Measurements from ENCODE around the gene CACNG4. TPM values are rescaled to one million over a fixed set of nuclear protein-coding genes. Genes with fewer than 3 reads are reported as not detected.

The CACNG4 gene
- total and polyA plus RNA-seq, 2 of the 4 experiments (the other 2 are of a cell fraction): under 0.01 to 0.53 TPM

DNA sequence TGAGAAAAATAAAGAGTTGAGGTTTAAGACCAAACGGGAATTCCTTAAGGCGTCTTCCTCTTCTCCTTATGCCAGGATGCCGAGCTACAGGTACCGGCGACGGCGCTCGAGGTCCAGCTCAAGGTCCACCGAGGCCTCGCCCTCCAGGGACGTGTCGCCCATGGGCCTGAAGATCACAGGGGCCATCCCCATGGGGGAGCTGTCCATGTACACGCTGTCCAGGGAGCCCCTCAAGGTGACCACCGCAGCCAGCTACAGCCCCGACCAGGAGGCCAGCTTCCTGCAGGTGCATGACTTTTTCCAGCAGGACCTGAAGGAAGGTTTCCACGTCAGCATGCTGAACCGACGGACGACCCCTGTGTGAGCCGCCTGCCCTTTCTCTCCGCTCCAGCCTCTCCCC, 66.1 kb downstream of the CACNG4 start:
- H3K14ac ChIP-seq (replicated peaks; ENCODE audit: low read depth, low read length): no peak overlapping the region
- TF ChIP-seq, protein P1, sequence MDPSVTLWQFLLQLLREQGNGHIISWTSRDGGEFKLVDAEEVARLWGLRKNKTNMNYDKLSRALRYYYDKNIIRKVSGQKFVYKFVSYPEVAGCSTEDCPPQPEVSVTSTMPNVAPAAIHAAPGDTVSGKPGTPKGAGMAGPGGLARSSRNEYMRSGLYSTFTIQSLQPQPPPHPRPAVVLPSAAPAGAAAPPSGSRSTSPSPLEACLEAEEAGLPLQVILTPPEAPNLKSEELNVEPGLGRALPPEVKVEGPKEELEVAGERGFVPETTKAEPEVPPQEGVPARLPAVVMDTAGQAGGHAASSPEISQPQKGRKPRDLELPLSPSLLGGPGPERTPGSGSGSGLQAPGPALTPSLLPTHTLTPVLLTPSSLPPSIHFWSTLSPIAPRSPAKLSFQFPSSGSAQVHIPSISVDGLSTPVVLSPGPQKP (IDR thresholded peaks at IDR 0.05; ENCODE audit: borderline replicate concordance, low read depth, low read length): no peak
- TF ChIP-seq BHLHE40 (IDR thresholded peaks at IDR 0.05; ENCODE audit: low read depth, low read length): no peak
- no peak for TF ChIP-seq FOS (IDR thresholded peaks at IDR 0.05; ENCODE audit: low read depth, low read length)
- TF ChIP-seq, protein P2, sequence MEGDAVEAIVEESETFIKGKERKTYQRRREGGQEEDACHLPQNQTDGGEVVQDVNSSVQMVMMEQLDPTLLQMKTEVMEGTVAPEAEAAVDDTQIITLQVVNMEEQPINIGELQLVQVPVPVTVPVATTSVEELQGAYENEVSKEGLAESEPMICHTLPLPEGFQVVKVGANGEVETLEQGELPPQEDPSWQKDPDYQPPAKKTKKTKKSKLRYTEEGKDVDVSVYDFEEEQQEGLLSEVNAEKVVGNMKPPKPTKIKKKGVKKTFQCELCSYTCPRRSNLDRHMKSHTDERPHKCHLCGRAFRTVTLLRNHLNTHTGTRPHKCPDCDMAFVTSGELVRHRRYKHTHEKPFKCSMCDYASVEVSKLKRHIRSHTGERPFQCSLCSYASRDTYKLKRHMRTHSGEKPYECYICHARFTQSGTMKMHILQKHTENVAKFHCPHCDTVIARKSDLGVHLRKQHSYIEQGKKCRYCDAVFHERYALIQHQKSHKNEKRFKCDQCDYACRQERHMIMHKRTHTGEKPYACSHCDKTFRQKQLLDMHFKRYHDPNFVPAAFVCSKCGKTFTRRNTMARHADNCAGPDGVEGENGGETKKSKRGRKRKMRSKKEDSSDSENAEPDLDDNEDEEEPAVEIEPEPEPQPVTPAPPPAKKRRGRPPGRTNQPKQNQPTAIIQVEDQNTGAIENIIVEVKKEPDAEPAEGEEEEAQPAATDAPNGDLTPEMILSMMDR (conservative IDR thresholded peaks at IDR 0.05; ENCODE audit: low read depth, low read length): no peak
- TF ChIP-seq CHD1 (IDR thresholded peaks at IDR 0.05; ENCODE audit: low read depth, low read length): no peak
- no peak for TF ChIP-seq MXI1 (IDR thresholded peaks at IDR 0.05; ENCODE audit: borderline replicate concordance, low read depth, low read length)
- TF ChIP-seq, protein P3, sequence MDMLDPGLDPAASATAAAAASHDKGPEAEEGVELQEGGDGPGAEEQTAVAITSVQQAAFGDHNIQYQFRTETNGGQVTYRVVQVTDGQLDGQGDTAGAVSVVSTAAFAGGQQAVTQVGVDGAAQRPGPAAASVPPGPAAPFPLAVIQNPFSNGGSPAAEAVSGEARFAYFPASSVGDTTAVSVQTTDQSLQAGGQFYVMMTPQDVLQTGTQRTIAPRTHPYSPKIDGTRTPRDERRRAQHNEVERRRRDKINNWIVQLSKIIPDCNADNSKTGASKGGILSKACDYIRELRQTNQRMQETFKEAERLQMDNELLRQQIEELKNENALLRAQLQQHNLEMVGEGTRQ (IDR thresholded peaks at IDR 0.05; ENCODE audit: low read depth, low read length): no peak
- no peak for TF ChIP-seq RAD21 (IDR thresholded peaks at IDR 0.05; ENCODE audit: low read length)
- no peak for TF ChIP-seq POLR2A (IDR thresholded peaks at IDR 0.05; ENCODE audit: low read depth, low read length)
- TF ChIP-seq RFX5 (IDR thresholded peaks at IDR 0.05; ENCODE audit: low read depth, low read length): no peak
- TF ChIP-seq SMC3 (IDR thresholded peaks at IDR 0.05; ENCODE audit: low read depth, low read length): no peak
- TF ChIP-seq CEBPB (IDR thresholded peaks at IDR 0.05; ENCODE audit: low read depth, low read length): no peak
- no peak for TF ChIP-seq MAFK (IDR thresholded peaks at IDR 0.05; ENCODE audit: low read depth, low read length)
- TF ChIP-seq NFE2L2 (IDR thresholded peaks at IDR 0.05; ENCODE audit: low read depth, low read length): no peak
- TF ChIP-seq RCOR1 (IDR thresholded peaks at IDR 0.05; ENCODE audit: insufficient replicate concordance, low read length): no peak
- no peak for TF ChIP-seq MAZ (IDR thresholded peaks at IDR 0.05; ENCODE audit: borderline replicate concordance, low read depth, low read length)
- no peak overlapping the region for H4K5ac ChIP-seq (ENCODE audit: low read depth, low read length)
- H3K18ac ChIP-seq (ENCODE audit: low read depth, low read length): no peak overlapping the region
- peaks cover 8% of the 10 kb centered on the region; the same call in 1 of the 2 replicates for H3K9me1 ChIP-seq (ENCODE audit: insufficient read depth, low read length)
- H3K4ac ChIP-seq (ENCODE audit: low read depth, low read length): no peak overlapping the region
- no peak overlapping the region for H3K4me2 ChIP-seq (ENCODE audit: low read depth, low read length)
- ATAC-seq (ENCODE audit: low read depth) (no peak), DNase-seq (no peak)
- H3K23ac ChIP-seq (ENCODE audit: low read depth, low read length): no peak overlapping the region
- H3K4me1 ChIP-seq (ENCODE audit: control insufficient read depth, insufficient read depth, low read length): no peaks in the 10 kb centered on the region
- no peak overlapping the region for H3K9ac ChIP-seq (ENCODE audit: low read depth, low read length)
- no peak overlapping the region for H2BK5ac ChIP-seq (ENCODE audit: low read depth, low read length, poor library complexity, severe bottlenecking)
- dilution Hi-C loops (cut with HindIII; ENCODE audit: low sequenced_read_pairs, unreplicated experiment): no loop called here
- no peak overlapping the region for H2BK120ac ChIP-seq (ENCODE audit: low read depth, low read length)
- intact Hi-C loops (cut with micrococcal nuclease): no loop called here
- no TSS peak for BruUV-seq (replicated peaks)
- H3K79me1 ChIP-seq (ENCODE audit: low read depth in 1 of 2, low read length in 2 of 2): no peaks in the 10 kb centered on the region
- 95% methylated on average over 7 of the region's 21 CpGs; no CpG with 5 or more reads in 1 of the 2 experiments for WGBS, 2 experiments (ENCODE audit: extremely low coverage in 2 of 2, insufficient read length in 1 of 2)
- ChIA-PET POLR2A (ENCODE audit: unreplicated experiment) (no interaction called here), CTCF (no interaction called here)
- H4K20me1 ChIP-seq (ENCODE audit: insufficient read depth, low read length): no peaks in the 10 kb centered on the region
- no peak overlapping the region for H4K8ac ChIP-seq (ENCODE audit: low read depth in 2 of 2, low read length in 2 of 2)
- in situ Hi-C loops (cut with MboI; ENCODE audit: low sequenced_read_pairs): no loop called here
- H2AFZ ChIP-seq (replicated peaks; ENCODE audit: low read length, poor library complexity): no peak overlapping the region
- no peak overlapping the region for H3K4me3 ChIP-seq (ENCODE audit: insufficient read depth, low read depth, low read length)
- no peak overlapping the region for H2AK9ac ChIP-seq (replicated peaks; ENCODE audit: low read depth, low read length, poor library complexity)
- H3K27ac ChIP-seq (ENCODE audit: insufficient read depth, low read length): no peak overlapping the region
- H3K9me3 ChIP-seq (ENCODE audit: control insufficient read depth, insufficient read depth, low read length): no peaks in the 10 kb centered on the region; the same call in 1 of the 2 replicates
- H2AK5ac ChIP-seq (ENCODE audit: low read depth, low read length): no peak overlapping the region
- no peak overlapping the region for H3K56ac ChIP-seq (ENCODE audit: extremely low read depth, insufficient read depth, low read length)
- H2BK20ac ChIP-seq (ENCODE audit: low read depth, low read length): no peak overlapping the region
- peaks cover 14% of the 10 kb centered on the region; the same call in 1 of the 2 replicates for H3K27me3 ChIP-seq (ENCODE audit: control insufficient read depth, insufficient read depth, low read length)
- no peaks in the 10 kb centered on the region for H3K36me3 ChIP-seq (ENCODE audit: control insufficient read depth, insufficient read depth, low read length)
- H4K91ac ChIP-seq (ENCODE audit: insufficient read depth, low read depth, low read length): no peak overlapping the region
- H2BK15ac ChIP-seq (ENCODE audit: low read depth, low read length): no peak overlapping the region

Data from IMR-90 (cell line).